GM23338 (cell line): ENCODE measurements around the gene EEPD1. TPM values are rescaled to one million over a fixed set of nuclear protein-coding genes. Genes with fewer than 3 reads are reported as not detected.

ENCODE experiments used
- ATAC-seq: fragments of 200-7000 bp; cut with Tn5 transposase; 3 replicates; pipeline ENCODE4 v1.9.1; 2020
- DNase-seq: peaks from one replicate; pipeline ENCODE4 v3.0.0-alpha.2; 2015; ENCODE audit warnings: low spot score
- H2AFZ ChIP-seq: fragments of 200-600 bp; sonication (generic); 2 replicates; pipeline ENCODE4 v1.8.0; 2016; ENCODE audit warnings: antibody characterized with exemption, mild to moderate bottlenecking, moderate library complexity
- H3F3A ChIP-seq: fragments of 200-600 bp; sonication (generic); replicated peaks from 2 replicates; pipeline ENCODE4 v1.8.0; 2017; ENCODE audit warnings: antibody characterized with exemption, mixed run types, low read depth
- H3K27ac ChIP-seq: fragments of 200-600 bp; sonication (generic); 2 replicates; pipeline ENCODE4 v1.6.1; 2016; ENCODE audit warnings: low read depth
- H3K27me3 ChIP-seq: fragments of 200-600 bp; sonication (generic); 2 replicates; pipeline ENCODE4 v1.8.0; 2016; ENCODE audit warnings: mild to moderate bottlenecking, mixed run types, moderate library complexity; ENCODE audit not compliant: insufficient read depth
- H3K36me3 ChIP-seq: fragments of 200-600 bp; sonication (generic); 2 replicates; pipeline ENCODE4 v1.8.0; 2016; ENCODE audit warnings: mild to moderate bottlenecking; ENCODE audit not compliant: insufficient read depth
- H3K4me1 ChIP-seq: fragments of 200-600 bp; sonication (generic); 2 replicates; pipeline ENCODE4 v1.8.0; 2016; ENCODE audit warnings: mild to moderate bottlenecking, moderate library complexity; ENCODE audit not compliant: insufficient read depth
- H3K4me2 ChIP-seq: fragments of 200-600 bp; sonication (generic); 2 replicates; pipeline ENCODE4 v1.7.1; 2017; ENCODE audit warnings: mixed run types
- H3K4me3 ChIP-seq: fragments of 200-600 bp; sonication (generic); 2 replicates; pipeline ENCODE4 v1.6.1; 2016; ENCODE audit warnings: mixed run types
- H3K79me2 ChIP-seq: fragments of 200-600 bp; sonication (generic); replicated peaks from 2 replicates; pipeline ENCODE4 v1.8.0; 2017; ENCODE audit warnings: mild to moderate bottlenecking; ENCODE audit not compliant: insufficient read depth
- H3K9me2 ChIP-seq: fragments of 200-600 bp; sonication (generic); 2 replicates; pipeline ENCODE4 v1.8.0; 2017; ENCODE audit not compliant: insufficient read depth
- H4K20me1 ChIP-seq: fragments of 200-600 bp; sonication (generic); replicated peaks from 2 replicates; pipeline ENCODE4 v1.8.0; 2017; ENCODE audit warnings: mild to moderate bottlenecking; ENCODE audit not compliant: insufficient read depth
- H3K27ac Mint-ChIP-seq: 2 replicates; pipeline ENCODE4 v1.8.0; 2020; ENCODE audit warnings: inconsistent platforms, mild to moderate bottlenecking, moderate library complexity, mixed read lengths
- H3K27me3 Mint-ChIP-seq: 3 replicates; pipeline ENCODE4 v1.8.0; 2022; ENCODE audit warnings: low read depth, mild to moderate bottlenecking, moderate library complexity, mixed read lengths, inconsistent platforms; ENCODE audit not compliant: insufficient read depth, poor library complexity
- H3K36me3 Mint-ChIP-seq: 3 replicates; pipeline ENCODE4 v1.8.0; 2021; ENCODE audit warnings: low read depth, mild to moderate bottlenecking, inconsistent platforms, moderate library complexity, mixed read lengths
- H3K4me1 Mint-ChIP-seq: 3 replicates; pipeline ENCODE4 v1.8.0; 2020; ENCODE audit warnings: mild to moderate bottlenecking, inconsistent platforms, mixed read lengths
- H3K4me3 Mint-ChIP-seq: 3 replicates; pipeline ENCODE4 v1.8.0; 2021; ENCODE audit warnings: moderate library complexity, mild to moderate bottlenecking, inconsistent platforms, mixed read lengths
- H3K9me3 Mint-ChIP-seq: 3 replicates; pipeline ENCODE4 v1.8.0; 2020; ENCODE audit warnings: moderate library complexity, mild to moderate bottlenecking, inconsistent platforms, mixed read lengths
- CREB1 ChIP-seq: fragments of 250-450 bp; sonication (Bioruptor Pico); IDR thresholded peaks from 2 replicates; pipeline ENCODE4 v1.5.0; 2020; ENCODE audit warnings: low read depth, mild to moderate bottlenecking, moderate library complexity
- EZH2 ChIP-seq: fragments of 200-600 bp; sonication (generic); IDR thresholded peaks from one replicate; pipeline ENCODE4 v1.8.0; 2017; ENCODE audit warnings: antibody characterized with exemption, mild to moderate bottlenecking, low read depth; ENCODE audit not compliant: unreplicated experiment
- EZH2phosphoT487 ChIP-seq: fragments of 200-600 bp; sonication (generic); IDR thresholded peaks from one replicate; pipeline ENCODE4 v1.8.1; 2018; ENCODE audit warnings: antibody characterized with exemption; ENCODE audit not compliant: unreplicated experiment
- JUNB ChIP-seq: IDR thresholded peaks from one replicate; pipeline ENCODE4 v1.6.1; 2016; ENCODE audit warnings: antibody characterized with exemption; ENCODE audit not compliant: unreplicated experiment
- POLR2AphosphoS5 ChIP-seq: IDR thresholded peaks from 2 replicates; pipeline ENCODE4 v1.6.1; 2016; ENCODE audit warnings: antibody characterized with exemption, low read depth
- STAT1 ChIP-seq: IDR thresholded peaks from one replicate; pipeline ENCODE4 v1.6.1; 2016; ENCODE audit warnings: antibody characterized with exemption; ENCODE audit not compliant: unreplicated experiment
- ZNF114 ChIP-seq: fragments of 250-450 bp; sonication (Bioruptor Pico); IDR thresholded peaks from 2 replicates; pipeline ENCODE4 v1.5.0; 2020; ENCODE audit warnings: mild to moderate bottlenecking, moderate library complexity
- ZNF331 ChIP-seq: fragments of 250-450 bp; sonication (Bioruptor Pico); IDR thresholded peaks from 2 replicates; pipeline ENCODE4 v1.5.0; 2020; ENCODE audit warnings: low read depth, mild to moderate bottlenecking, moderate library complexity
- ZNF462 ChIP-seq: fragments of 250-450 bp; sonication (Bioruptor Pico); IDR thresholded peaks from 2 replicates; pipeline ENCODE4 v1.5.0; 2020; ENCODE audit warnings: mild to moderate bottlenecking, moderate library complexity
- polyA plus RNA-seq: library from polyadenylated mRNA; unstranded; fragments of >200 nt; fragmentation: Nextera tagmentation; extraction: Ambion mirVana; gene quantifications from 2 replicates; pipeline ENCODE4 v1.2.1, GENCODE V29; 2016
- total RNA-seq: library from RNA; depleted of rRNA; stranded (reverse); fragments of >200 nt; shearing (Covaris generic); gene quantifications from 2 replicates; pipeline ENCODE4 v1.2.3, GENCODE V29; 2014

Gene EEPD1
- total and polyA plus RNA-seq, 2 experiments from 2014 or later, result 4.1 to 17.1 TPM

DNA sequence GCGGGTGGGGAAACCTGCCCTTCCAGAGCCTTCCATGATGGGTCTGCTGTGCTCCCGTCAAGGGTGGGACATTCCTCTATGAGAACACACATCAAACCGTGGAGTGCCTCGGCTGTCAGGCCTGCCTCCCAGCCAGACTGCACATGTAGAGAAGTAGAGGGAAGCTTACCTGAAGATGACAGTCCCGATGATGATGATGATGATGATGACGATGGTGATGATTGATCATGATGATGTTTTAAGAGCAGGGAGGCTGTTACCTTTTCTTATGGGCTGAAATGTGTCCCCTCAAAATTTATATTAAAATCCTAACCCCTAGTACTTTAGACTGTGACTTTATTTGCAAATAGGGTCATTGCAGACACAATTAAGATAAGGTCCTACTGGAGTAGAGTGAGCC, 160.6 kb downstream of the EEPD1 start:
- H3K4me1 ChIP-seq, result no peaks in the 10 kb centered on the region
- no peaks in the 10 kb centered on the region for H4K20me1 ChIP-seq
- ATAC-seq (no peak), DNase-seq (no peak)
- H3K36me3 ChIP-seq, result no peaks in the 10 kb centered on the region
- Mint-ChIP-seq H3K27me3 (peaks cover 3% of the 10 kb centered on the region), H3K27ac (no peak overlapping the region), H3K36me3 (no peaks in the 10 kb centered on the region), H3K9me3 (no peaks in the 10 kb centered on the region), H3K4me1 (peaks cover 8% of the 10 kb centered on the region), H3K4me3 (no peak overlapping the region)
- no peak overlapping the region for H3K27ac ChIP-seq
- no peaks in the 10 kb centered on the region for H3F3A ChIP-seq
- H3K4me3 ChIP-seq, result no peak overlapping the region
- H3K79me2 ChIP-seq, result no peaks in the 10 kb centered on the region
- TF ChIP-seq EZH2 (no peak), ZNF114 (no peak), STAT1 (no peak), ZNF331 (CRISPR knock-in tag) (no peak), ZNF462 (no peak), EZH2phosphoT487 (no peak), JUNB (no peak), CREB1 (CRISPR knock-in tag) (no peak), POLR2AphosphoS5 (no peak)
- no peak overlapping the region for H3K4me2 ChIP-seq
- no peaks in the 10 kb centered on the region for H3K9me2 ChIP-seq
- no peak overlapping the region for H2AFZ ChIP-seq
- no peaks in the 10 kb centered on the region for H3K27me3 ChIP-seq
